GM21360 (cell line): ENCODE measurements around the gene ABLIM2.

Source experiments
- ATAC-seq: cut with Tn5 transposase; IDR thresholded peaks from one replicate; pipeline ENCODE4 v1.9.1; 2021; ENCODE audit warnings: mild to moderate bottlenecking, moderate library complexity; ENCODE audit not compliant: unreplicated experiment

ABLIM2 gene

GRCh38 chr4:8158710-8159536 is at the start of gene ABLIM2:
ABLIM2 (minus strand) TSS chr4:8158813; CDS start chr4:8158689, 124 bp downstream.
- peak; percentile 97 for ATAC-seq

GRCh38 chr4:8207314-8207713 is 48.7 kb upstream of the ABLIM2 start:
- no peak for ATAC-seq

GRCh38 chr4:8205749-8206611 is 47.4 kb upstream of the ABLIM2 start:
- ATAC-seq, result no peak

- ATAC-seq, result no peak
These were observed 46.7 kb upstream of the ABLIM2 start for GRCh38 chr4:8205241-8205707.

GRCh38 chr4:8204576-8205227 is 46.1 kb upstream of the ABLIM2 start:
- ATAC-seq, result no peak

GRCh38 chr4:8203817-8204216 is 45.2 kb upstream of the ABLIM2 start:
- no peak for ATAC-seq

GRCh38 chr4:8203052-8203401 is 44.4 kb upstream of the ABLIM2 start:
- ATAC-seq, result no peak

- no peak for ATAC-seq
These were observed 43.8 kb upstream of the ABLIM2 start for GRCh38 chr4:8202108-8203051.

- ATAC-seq, result peak; percentile 44
These were observed 42.7 kb upstream of the ABLIM2 start for GRCh38 chr4:8201321-8201781.

- no peak for ATAC-seq
These were observed 41.8 kb upstream of the ABLIM2 start for GRCh38 chr4:8200302-8200975.

GRCh38 chr4:8199594-8200301 is 41.1 kb upstream of the ABLIM2 start:
- no peak for ATAC-seq

- peak; percentile 68 for ATAC-seq
These were observed 40.4 kb upstream of the ABLIM2 start, which contains the start of gene SH3TC1 for GRCh38 chr4:8198906-8199593. SH3TC1 (plus strand) TSS chr4:8199290; CDS start chr4:8205195, 5,905 bp downstream.

GRCh38 chr4:8198206-8198905 is 39.7 kb upstream of the ABLIM2 start:
- ATAC-seq, result no peak

GRCh38 chr4:8197521-8197920 is 38.9 kb upstream of the ABLIM2 start:
- ATAC-seq, result no peak

- ATAC-seq, result no peak
These were observed 37.3 kb upstream of the ABLIM2 start for GRCh38 chr4:8195841-8196458.

- ATAC-seq, result no peak
These were observed 36.8 kb upstream of the ABLIM2 start for GRCh38 chr4:8195431-8195830.
